GM18873 (cell line): ENCODE data around the gene RTL5.

Source experiments
- ATAC-seq: cut with Tn5 transposase; IDR thresholded peaks from one replicate; pipeline ENCODE4 v1.9.1; 2021; ENCODE audit warnings: mild to moderate bottlenecking, moderate library complexity, moderate number of reproducible peaks; ENCODE audit not compliant: unreplicated experiment, low FRiP score

The RTL5 gene

DNA sequence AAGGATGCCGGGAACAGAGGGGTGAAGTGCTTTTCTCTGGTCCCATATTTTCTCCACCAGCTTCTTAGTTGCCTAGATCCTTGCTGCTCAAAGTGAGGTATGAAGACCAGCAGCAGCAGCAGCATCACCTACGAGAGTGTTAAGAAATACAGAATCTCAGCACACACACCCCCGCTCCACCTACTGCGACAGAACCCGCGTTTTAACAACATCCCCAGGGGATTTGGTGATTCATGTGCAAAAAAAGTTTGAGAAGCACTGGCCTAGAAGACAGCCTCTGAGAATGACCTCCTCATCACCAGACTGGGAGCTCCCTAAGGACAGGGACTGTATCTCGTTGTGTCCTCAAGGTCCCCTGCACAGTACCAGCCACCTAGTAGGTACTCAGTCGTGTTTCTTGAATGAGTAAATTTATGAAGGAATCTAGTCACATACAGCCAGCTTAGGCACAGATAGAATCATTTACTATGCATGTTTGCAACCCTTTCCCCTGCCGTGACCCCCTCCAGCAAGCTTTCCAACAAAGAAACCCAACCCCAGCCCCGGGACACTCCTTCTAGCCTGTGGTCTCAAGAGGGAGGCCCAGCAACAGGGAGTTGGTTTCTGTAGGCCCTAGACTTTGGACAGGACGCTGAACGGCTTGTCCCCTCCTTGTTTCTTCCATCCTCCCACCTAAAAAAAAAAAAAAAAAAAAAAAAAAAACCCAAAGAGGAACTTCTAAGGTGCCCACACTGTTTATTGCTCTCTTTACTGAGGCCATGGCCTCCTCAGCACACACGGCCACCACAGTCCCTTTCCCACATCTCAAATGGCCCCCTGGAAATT lies 21.5 kb downstream of the RTL5 start:
- no peak for ATAC-seq

DNA sequence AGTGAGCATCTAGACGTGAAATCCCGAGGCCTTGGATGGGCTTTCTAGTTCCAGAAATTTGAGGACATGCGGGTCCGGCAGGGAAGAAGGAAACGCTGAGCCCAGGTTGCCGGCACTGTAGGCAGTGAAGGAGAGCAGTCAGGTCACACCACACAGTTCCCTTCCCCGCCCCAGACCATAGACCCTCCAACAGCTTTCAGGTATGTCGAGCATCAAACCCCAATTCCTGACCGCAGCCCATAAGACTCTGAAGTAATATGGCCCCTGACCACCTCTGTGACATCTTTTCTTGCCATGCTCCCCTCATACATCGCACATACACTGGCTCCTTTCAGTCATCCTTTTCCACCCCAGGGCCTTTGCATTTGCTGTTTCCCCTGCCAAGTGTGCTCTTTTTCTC lies 23.0 kb downstream of the RTL5 start:
- no peak for ATAC-seq

DNA sequence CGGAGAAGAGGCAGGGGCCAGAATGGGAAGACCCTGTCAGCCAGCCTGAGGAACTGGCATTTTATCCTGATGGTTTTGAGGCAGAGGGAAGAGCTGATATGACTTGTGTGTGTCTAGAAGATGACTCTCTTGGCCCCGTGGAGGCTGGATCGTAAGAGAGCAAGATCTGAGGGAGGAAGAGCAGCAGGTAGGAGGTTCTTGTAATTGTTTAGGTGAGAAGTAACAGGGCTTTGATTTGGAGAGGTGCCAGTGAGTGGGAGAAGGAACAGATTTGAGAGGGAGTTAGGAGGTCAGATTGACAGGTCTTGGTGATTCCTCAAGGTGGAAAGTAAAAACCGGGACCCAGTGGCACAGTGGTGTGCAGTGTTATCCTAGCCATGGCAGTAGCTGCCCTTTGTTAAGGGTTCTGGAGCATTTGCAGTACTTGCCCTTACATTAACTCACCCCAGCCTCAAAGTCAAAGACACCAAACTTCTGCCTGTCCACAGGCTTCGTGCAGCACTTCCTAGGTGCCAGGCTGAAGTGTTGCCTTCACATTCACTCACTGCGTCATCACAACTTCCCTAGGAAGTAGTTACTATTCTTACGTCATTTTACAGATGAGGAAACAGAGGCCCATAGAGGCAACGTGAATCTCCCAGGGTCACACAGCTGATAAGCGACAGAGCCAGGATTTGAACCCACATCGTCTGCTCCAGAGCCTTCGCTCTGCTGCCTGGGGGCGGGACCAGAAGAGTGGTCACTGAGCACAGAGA lies 23.7 kb downstream of the RTL5 start:
- no peak for ATAC-seq

DNA sequence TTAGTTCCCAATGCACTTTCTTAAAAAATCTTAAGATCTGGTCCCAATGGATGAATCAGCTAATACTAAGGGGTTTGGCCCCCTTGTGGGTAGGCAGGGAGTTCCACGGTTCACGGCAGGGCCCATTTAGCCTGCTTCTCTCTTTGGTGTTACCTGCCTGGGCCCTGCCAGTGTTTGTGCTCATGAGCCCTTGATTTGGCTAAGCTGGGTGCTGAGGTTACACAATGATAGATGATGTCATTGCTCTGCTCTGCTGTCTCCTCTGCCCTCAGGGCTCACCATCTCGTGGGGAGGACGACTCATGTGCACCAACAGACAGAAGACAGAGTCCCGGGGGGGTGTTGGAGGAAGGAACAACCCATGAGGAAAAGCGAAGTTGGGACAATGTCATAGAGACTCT lies 24.4 kb downstream of the RTL5 start:
- no peak for ATAC-seq

DNA sequence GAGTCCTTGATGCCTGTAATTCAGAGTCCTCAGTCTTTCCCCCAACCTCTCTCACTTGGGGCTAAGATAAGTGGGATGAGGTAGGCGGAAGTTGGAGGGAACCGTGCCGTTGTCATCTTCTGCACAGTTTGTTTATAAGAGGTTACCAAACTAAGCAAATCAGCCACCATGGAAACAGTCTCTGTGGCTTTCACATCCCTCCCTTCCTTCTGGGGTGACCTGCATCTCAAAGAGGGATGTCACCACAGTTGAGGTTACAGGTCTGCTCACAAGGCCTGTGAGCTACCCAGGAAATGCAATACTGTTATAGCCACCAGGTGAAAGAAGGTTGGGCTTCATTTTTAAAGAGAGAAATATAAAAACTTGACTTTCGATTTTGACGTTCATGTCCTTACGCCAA lies 26.3 kb downstream of the RTL5 start:
- ATAC-seq: peak; percentile 54

DNA sequence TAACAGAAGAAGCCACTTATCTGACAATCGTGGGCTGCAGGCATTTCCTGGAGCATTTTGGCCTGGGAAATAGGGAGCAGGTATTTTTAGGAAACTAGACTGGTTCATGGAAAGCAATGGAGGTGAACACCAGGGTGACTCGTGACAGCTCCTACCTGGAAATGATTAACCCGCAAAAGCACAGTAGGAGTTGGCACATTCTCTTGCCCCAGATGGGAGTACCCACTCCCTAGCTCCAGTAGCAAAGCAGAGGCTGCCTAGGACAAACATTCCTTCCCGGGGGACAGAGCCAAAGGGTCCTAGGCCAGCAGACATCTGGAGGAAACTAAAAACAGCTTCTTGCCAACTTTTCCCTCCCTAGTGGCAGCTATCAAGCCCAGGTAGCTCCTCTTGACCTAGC lies 29.0 kb downstream of the RTL5 start:
- ATAC-seq: no peak

DNA sequence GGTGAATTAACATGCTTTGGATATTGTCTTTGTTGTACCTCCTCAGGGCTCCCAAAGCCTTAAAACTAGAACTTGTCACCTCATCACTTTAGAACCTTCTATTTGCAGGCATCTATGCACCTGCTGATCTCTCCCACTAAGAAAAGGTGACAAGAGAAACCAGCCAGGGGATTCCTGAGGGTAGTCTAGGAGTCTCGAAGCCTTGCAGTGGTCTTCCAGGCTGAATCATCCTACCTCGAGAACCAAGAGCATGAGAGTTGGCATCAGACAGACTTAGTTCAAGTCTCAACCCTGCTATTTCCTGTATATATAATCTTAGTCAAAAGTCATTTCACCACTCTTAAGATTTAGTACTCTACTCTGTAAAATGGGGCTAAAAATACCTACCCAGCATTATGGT lies 29.6 kb downstream of the RTL5 start:
- no peak for ATAC-seq

DNA sequence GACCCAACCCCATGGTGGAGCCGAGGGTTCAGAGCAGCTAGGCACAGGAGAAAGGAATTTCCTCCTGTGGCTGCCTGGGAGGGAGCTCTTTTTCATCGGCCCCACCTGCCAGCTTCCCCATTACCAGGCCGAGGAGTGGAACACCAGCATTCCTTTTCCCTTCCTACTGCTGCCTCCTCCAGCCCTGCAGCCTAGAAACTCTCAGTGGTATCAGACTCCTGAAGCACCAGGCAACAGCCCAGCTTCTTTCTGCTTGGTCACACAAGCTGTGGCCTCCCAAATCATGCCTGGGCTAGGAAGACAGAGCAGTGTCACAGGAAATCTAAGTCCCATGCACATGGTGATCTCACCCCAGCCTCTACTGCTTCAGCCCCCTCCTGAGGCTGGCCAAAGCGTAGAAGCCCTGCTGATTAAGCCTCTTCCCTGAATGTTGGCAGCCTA lies 30.1 kb downstream of the RTL5 start:
- no peak for ATAC-seq

DNA sequence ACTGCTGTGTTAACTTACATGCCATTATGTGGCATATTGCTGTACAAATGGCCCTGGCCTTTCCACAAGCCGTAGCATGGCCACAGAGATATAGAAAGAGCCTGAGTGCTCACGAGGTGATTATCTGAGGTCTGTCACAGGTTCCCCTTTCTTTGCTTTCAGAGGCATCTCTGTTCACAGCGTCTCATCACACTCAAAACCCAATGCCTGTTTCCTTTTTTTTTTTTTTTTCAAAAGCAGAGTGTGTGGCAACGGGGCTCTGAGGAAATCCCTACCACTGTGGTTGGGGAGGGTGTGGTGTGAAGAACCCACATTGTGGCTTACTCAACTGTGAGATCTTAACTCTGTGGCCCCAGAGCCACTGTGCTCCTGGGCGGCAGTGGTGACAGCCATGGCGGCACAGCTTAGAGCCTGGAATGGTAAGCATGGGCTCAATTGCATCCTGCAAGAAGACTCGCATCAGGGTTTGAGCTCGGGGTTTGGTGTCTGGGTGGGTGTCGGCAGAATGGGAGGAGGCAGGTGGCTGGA lies 30.8 kb downstream of the RTL5 start:
- peak; percentile 72 for ATAC-seq

DNA sequence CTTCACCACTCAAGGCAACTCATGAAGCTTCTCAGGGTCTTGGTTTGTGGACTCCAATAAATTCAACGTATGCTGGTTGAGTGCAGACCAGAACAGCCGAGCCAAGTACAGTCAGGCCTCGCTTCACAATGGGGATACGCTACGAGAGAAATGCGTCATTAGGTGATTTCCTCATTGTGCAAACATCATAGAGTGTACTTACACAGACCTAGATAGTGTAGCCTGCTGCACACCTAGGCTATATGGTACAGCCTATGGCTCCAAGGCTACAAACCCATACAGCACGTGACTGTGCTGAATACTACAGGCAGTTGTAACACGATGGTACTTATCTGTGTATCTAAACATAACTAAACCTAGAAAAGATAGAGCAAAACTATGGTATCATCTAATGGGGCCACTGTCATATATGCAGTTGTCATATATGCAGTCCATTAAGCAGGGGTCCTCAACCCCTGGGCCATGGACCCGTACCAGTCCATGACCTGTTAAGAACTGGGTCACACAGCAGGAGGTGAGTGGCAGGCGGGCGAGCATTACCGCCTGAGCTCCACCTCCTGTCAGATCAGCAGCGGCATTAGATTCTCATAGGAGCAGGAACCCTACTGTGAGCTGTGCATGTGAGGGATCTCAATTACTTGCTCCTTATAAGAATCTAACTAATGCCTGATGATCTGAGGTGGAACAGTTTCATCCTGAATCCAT lies 31.5 kb downstream of the RTL5 start:
- no peak for ATAC-seq

DNA sequence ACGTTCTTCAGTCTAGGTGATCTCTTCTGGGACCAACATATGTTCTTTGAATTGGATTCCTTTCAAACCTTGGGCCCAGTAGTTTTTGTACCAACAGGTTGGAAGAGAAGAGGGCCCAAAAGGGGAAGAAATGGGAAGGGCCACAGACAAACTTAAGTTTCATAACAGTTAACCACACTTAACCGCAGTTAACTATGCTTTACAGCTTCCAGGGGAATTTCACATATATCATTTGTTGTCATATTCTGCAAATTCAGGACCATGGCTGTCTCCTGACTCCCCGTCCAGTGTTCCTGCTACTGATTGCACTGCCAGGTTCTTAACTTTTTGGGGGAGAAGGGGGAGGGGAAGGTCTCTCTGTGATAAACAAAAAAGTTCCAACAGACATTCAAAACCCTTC lies 34.6 kb downstream of the RTL5 start:
- ATAC-seq: no peak

DNA sequence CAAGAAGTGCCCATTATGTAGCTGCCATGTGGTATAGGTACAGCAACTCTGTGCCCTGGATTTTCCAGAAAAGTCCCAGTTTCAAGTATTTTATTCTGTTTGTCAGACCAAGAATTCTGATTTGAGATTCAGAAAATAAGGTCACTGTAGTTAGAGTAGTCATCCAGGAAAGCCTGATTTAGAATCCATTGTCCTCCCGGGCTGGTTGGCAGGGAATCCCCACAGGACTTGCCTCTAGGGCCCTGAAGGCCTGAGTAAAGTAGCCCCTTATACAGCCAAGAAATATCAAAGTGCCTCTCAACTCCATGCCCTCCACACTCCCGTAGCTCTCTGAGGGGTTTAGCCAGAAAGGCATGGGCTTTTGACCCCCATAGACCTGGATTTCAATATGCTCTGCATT lies 36.3 kb downstream of the RTL5 start:
- no peak for ATAC-seq

DNA sequence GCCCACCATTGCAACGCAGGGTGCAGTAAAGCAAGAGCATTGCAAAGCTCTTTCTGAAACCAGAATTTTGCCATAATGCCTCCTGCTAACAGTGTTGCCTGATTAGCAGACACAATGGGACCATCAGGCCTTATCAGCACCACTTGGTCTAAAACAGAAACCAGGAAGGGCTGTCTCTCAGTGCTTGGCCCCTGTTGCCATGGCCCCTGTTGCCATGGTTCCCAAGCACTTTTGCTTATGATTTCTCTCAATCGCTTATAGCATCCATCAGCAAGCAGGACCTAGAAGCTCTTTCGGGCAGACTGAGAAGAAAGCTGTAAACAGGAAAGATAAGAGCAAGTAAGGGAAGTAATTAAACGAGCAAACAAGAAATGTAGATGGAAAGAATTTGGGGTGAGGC lies 36.8 kb downstream of the RTL5 start:
- ATAC-seq: peak; percentile 52

DNA sequence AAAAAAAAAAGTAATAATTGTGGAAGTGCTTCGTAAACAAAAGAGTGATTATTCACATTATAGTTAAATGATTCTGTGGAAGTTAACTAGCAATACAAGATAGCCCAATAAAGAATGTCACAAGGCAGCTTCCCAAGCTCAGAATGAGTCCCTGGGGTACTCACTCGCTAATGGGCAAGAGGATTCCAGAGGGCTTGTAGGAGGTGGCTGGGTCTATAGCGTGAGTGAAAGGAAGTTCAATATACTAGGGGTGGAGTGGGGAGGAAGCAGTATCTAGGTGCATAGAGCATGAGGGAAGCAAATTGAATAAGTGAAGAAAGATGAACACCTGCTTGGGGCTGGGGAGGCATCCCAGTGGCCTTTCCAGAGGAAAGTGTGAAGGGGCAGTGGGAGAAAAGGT lies 42.5 kb downstream of the RTL5 start:
- no peak for ATAC-seq

DNA sequence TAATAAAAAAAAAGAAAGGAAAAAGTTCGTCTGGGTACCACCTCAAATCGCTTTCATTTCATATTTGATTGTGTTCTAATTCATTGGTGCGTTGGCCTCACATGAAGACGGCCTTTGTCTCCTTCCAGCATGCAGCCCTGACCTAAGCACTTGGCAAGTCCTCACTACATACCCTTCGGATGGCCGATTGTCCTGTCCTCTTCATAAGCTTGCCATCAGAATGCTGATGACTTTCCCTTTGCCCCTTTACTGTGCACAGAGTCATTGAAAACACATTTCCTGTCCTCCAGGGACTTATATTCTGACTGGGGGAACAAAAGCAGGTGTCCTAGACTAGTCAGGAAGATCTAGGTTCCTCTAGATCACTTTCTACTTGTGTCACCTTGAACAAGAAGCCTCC lies 43.0 kb downstream of the RTL5 start:
- no peak for ATAC-seq

DNA sequence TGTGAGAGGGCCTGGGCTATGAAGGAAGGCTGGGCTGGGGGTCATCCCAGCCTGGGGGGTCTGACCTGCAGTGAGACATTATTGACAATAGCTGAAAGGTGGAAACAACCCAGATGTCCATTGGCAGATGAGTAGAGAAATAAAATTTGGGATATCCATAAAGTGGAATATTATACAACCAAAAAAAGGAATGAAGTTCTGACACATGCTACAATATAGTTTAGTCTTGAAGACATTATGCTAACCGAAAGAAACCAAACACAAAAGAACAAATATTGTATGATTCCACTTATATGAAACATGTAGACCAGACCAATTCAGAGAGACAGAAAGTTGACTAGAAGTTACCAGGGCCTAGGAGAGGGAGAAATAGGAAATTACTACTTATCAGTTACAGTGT lies 44.7 kb downstream of the RTL5 start:
- no peak for ATAC-seq

DNA sequence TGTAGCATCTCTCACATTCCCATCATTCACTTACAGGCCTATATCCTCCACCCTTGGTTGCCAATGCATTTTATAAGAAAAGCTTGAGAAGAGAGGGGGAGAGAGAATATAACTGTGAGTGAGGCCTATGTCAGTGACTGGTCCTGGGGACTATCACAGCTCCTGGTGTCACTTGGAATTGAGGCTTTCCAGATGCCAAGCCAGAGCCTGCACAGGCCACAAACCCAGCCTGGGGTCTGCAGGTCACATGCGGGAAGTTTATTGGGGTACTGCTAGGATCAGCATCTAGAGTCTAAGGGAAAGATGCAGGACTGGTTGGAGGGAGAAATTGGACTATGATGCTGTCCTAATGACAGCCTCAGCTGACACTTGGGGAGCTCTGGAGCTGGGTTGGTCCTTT lies 47.6 kb downstream of the RTL5 start:
- ATAC-seq: no peak

DNA sequence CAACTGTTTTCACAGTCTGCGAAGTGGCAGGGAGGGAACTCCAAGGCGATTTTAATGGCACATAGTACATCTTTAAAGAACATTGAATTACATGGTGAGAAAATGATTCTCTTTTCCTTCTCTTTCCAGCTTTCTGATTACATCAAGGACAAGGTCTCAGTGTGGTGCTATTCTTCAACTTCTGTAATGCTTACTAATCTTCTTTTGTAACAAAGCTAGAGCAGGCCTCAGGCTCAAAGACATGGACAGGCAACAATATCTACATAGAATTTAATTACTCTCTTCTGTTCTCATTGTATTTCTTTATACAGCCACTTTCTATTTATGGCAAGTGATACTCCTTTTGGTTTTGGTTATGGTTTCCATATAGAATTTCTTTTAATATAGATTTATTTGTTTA lies 48.4 kb downstream of the RTL5 start:
- ATAC-seq: no peak

DNA sequence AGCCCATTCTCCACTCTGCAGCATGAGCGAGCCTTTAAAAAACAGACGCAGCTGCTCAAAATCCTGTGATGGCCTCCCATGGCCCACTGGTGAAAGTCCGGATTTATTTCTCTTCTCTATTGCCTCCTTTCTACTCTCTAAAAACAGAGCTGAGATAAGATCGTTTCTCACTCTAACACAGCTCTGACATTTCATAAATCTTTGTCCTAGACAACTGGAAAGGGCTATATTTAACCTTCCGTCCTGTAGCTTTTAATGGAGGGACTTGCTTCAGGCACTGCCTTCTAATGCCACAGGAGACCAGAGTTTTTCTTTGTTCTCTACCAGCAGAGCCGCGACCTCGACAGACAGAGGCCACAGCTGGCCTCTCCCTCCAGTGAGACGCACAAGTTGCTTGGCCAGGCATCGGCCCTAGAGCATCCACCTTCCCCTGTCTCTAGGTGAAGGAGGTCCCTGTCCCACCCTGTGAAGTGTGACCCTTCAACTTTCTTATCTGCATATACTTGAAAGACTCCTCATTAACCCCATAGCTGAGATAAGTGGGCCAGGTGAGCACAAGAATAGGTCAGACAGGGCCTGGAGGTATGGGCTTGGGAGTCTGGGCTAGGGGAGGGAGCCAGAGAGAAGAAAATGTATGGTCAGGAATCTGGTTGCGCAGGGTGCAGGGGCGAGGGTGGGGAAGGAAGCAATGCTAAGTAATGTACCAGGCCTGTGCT lies 50.0 kb downstream of the RTL5 start:
- no peak for ATAC-seq

DNA sequence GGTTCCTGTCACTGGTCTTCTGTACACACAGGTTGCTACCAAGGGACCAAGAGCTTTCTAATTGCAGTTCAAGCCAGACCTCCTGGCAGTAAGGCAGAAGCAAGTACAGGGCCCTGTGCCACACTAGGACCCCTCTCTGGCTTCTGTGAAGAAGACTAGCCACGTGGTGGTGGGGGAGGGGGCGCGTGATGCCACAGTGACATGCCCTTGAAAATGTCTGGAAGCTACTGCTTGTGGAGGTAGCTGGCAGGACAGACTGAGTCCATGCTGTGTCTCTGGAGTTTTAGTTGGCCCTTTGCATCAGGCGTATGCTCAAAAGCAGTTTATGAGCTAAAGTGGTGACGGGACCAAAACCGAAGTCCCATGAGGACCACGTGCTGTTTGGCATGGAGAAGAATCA lies 50.9 kb downstream of the RTL5 start:
- ATAC-seq: no peak

DNA sequence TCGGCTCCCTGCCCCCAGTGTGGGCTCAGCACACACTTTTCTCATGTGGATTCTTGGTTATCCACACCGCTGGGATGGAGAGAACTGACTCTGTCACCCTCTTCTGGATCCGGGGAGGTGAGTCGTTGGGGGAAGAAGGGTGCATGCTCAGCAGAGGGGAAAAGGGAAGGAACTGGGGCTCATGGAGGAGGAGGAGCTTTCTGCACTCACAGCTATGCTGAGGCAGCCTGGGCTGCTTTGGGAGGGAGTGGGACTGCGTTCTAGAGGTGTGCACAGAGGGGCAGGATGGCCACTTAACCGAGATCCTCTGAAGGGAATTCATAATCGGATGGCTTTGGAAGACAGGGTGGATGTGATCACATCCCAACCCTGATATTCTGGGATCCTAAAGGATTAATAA lies 51.6 kb downstream of the RTL5 start:
- ATAC-seq: no peak
